ENCODE measurements around the gene PRKCE. TPM values are rescaled to one million over a fixed set of nuclear protein-coding genes. Genes with fewer than 3 reads are reported as not detected.

PRKCE gene
- polyA plus RNA-seq, 1 of the 3 experiments (the other 2 are of a cell fraction) = 16.3 TPM

GRCh38 chr2:45964223-45964841 is 312.9 kb downstream of the PRKCE start:
- Histone ChIP-seq H2AFZ (ENCODE audit: low read depth) (no peak overlapping the region), H3F3A (replicated peaks; ENCODE audit: insufficient read depth) (peaks cover 26% of the 10 kb centered on the region), H3K9ac (peak overlapping the region; percentile 2; the same call in 1 of the 2 replicates), H3K4me1 (ENCODE audit: control insufficient read depth in 1 of 2, insufficient read depth in 2 of 2, low read depth in 1 of 2, low read length in 1 of 2) (peaks cover 31 to 43% of the 10 kb centered on the region in 2 experiments), H3K4me3 (ENCODE audit: low read depth in 2 of 2, low read length in 1 of 2) (peak overlapping the region in 1 of 2 experiments; percentile 31; a peak in 2 of 4 replicates), H4K20me1 (ENCODE audit: insufficient read depth) (no peaks in the 10 kb centered on the region), H3K9me2 (no peaks in the 10 kb centered on the region), H3K36me3 (replicated peaks in 1 of 2; ENCODE audit: control insufficient read depth in 1 of 2, insufficient read depth in 2 of 2, low read length in 1 of 2) (no peaks in the 10 kb centered on the region), H3K9me3 (no peaks in the 10 kb centered on the region), H3K27ac (ENCODE audit: low read depth in 2 of 2, low read length in 1 of 2) (peak overlapping the region; percentile 72), H3K27me3 (ENCODE audit: insufficient read depth) (no peaks in the 10 kb centered on the region), H3K4me2 (peak overlapping the region; percentile 62), H3K79me2 (ENCODE audit: insufficient read depth) (no peaks in the 10 kb centered on the region)
- 2% methylated on average over 6 of the region's 6 CpGs for WGBS (ENCODE audit: low lambda C conversion rate)
- DNase-seq = peak; percentile 78
- CTCF ChIA-PET = interaction anchor here (1.2 to 2.0 kb wide), 2 partner anchors 14 to 29 kb away, joined by 3 to 9 read pairs; no protein-coding TSS in a partner anchor
- POLR2A ChIA-PET = no interaction called here
- TF ChIP-seq SMC3 (IDR thresholded peaks at IDR 0.05; ENCODE audit: low read depth, low read length) = no peak
- peak; percentile 91 for TF ChIP-seq MAX (IDR thresholded peaks at IDR 0.05; ENCODE audit: low read depth)
- peak; percentile 18; the same call in 1 of the 2 replicates for TF ChIP-seq RAD21 (IDR thresholded peaks at IDR 0.05; ENCODE audit: low read length)
- TF ChIP-seq USF1 (IDR thresholded peaks at IDR 0.05; ENCODE audit: borderline replicate concordance, low read depth) = peak; percentile 41; the same call in 1 of the 2 replicates
- 0 out of 2 replicates have a peak, but pooled peaks have one; percentile 4 for TF ChIP-seq NRF1 (IDR thresholded peaks at IDR 0.05; ENCODE audit: low read depth, low read length)
- TF ChIP-seq CHD2 (IDR thresholded peaks at IDR 0.05; ENCODE audit: low read length, partially characterized antibody) = peak; percentile 64
- no peak; the same call in 1 of the 2 replicates for TF ChIP-seq ELF1 (IDR thresholded peaks at IDR 0.05)
- TF ChIP-seq TAF1 (IDR thresholded peaks at IDR 0.05; ENCODE audit: borderline replicate concordance, low read depth, low read length) = peak; percentile 63
- TF ChIP-seq SIN3A (IDR thresholded peaks at IDR 0.05; ENCODE audit: borderline replicate concordance, low read depth, low read length) = peak; percentile 70; the same call in 1 of the 2 replicates
- peak; percentile 86 for TF ChIP-seq FOXM1 (IDR thresholded peaks at IDR 0.05; ENCODE audit: low read depth)
- TF ChIP-seq MXI1 (IDR thresholded peaks at IDR 0.05; ENCODE audit: low read depth, low read length) = peak; percentile 35; the same call in 1 of the 2 replicates
- no peak for TF ChIP-seq GABPA (IDR thresholded peaks at IDR 0.05; ENCODE audit: low read depth)
- TF ChIP-seq FOSL2 (IDR thresholded peaks at IDR 0.05; ENCODE audit: borderline replicate concordance, low read depth) = peak; percentile 99
- peak; percentile 66; the same call in 1 of the 2 replicates for TF ChIP-seq YY1 (IDR thresholded peaks at IDR 0.05; ENCODE audit: low read depth)
- TF ChIP-seq PBX3 (IDR thresholded peaks at IDR 0.05) = peak; percentile 90
- TF ChIP-seq TCF12 (IDR thresholded peaks at IDR 0.05) = peak; percentile 98
- peak; percentile 32 for TF ChIP-seq GATA2 (CRISPR knock-in tag; IDR thresholded peaks at IDR 0.05)
- TF ChIP-seq USF2 (IDR thresholded peaks at IDR 0.05; ENCODE audit: borderline replicate concordance, low read depth, low read length) = no peak
- peak; percentile 100 for TF ChIP-seq NFIC (IDR thresholded peaks at IDR 0.05; ENCODE audit: borderline replicate concordance)
- peak; percentile 82; the same call in 1 of the 2 replicates for TF ChIP-seq ZBTB33 (IDR thresholded peaks at IDR 0.05; ENCODE audit: borderline replicate concordance, low read depth)
- peak; percentile 65; the same call in 1 of the 2 replicates for TF ChIP-seq REST (IDR thresholded peaks at IDR 0.05; ENCODE audit: low read depth, low read length)
- peak; percentile 97 for TF ChIP-seq RXRA (IDR thresholded peaks at IDR 0.05; ENCODE audit: borderline replicate concordance, low read depth)
- TF ChIP-seq EZH2phosphoT487 (IDR thresholded peaks at IDR 0.05; ENCODE audit: borderline replicate concordance, low read depth) = no peak
- peak; percentile 99 for TF ChIP-seq JUND (IDR thresholded peaks at IDR 0.05)

All from SK-N-SH (cell line).